GM12864 (cell line): ENCODE data around the gene ENOX2.

Experiments used
- DNase-seq: peaks from one replicate; pipeline ENCODE4 v3.0.0-alpha.2; 2011; ENCODE audit warnings: low read depth
- H3K4me3 ChIP-seq: 2 replicates; pipeline ENCODE4 v1.5.1; 2011; ENCODE audit warnings: mild to moderate bottlenecking, low read depth, low read length, control low read depth
- TF ChIP-seq, protein P1 (sequence below): IDR thresholded peaks from 2 replicates; pipeline ENCODE4 v1.5.1; 2011; ENCODE audit warnings: low read depth, mild to moderate bottlenecking, moderate library complexity, low read length, control low read depth, inconsistent platforms; ENCODE audit errors: missing control alignments

ENOX2 gene

DNA sequence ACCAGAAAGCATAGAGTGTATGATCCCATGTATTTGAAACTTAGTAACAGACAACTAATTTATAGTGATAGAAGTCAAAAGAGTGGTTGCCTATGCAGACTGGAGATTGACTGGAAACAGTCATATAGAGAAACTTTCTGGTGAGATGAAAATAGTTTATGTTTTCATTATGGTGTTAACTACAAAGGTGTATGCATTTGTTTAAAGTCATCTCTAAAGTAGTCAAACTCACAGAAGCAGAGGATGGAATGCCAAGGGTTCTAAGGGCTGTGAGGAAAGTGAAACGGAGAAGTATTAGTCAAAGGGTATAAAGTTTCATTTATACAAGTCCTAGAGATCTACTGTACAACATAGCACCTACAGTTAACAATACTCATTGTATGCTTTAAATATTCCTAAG, 45.8 kb downstream of the ENOX2 start:
- TF ChIP-seq, protein P1, sequence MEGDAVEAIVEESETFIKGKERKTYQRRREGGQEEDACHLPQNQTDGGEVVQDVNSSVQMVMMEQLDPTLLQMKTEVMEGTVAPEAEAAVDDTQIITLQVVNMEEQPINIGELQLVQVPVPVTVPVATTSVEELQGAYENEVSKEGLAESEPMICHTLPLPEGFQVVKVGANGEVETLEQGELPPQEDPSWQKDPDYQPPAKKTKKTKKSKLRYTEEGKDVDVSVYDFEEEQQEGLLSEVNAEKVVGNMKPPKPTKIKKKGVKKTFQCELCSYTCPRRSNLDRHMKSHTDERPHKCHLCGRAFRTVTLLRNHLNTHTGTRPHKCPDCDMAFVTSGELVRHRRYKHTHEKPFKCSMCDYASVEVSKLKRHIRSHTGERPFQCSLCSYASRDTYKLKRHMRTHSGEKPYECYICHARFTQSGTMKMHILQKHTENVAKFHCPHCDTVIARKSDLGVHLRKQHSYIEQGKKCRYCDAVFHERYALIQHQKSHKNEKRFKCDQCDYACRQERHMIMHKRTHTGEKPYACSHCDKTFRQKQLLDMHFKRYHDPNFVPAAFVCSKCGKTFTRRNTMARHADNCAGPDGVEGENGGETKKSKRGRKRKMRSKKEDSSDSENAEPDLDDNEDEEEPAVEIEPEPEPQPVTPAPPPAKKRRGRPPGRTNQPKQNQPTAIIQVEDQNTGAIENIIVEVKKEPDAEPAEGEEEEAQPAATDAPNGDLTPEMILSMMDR: no peak
- H3K4me3 ChIP-seq: no peak overlapping the region
- no peak for DNase-seq

DNA sequence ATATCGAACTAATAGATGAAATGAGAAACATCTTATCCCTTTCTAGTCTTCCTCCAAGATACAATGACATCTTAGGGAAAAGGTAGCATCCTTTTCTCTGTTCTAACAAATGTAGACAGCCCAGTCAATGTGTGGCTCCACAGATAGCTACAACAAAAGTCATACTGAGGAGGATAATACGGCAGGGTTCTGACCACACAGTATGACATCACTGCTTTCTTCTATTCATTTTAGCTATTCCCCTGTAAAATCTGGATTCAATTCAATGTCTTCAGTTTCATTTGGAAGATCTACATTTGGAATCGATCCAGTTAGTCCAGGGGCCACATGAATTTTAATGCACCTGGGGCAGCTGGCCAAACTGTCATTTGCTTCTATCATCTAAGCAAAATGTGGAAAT, 51.4 kb downstream of the ENOX2 start:
- H3K4me3 ChIP-seq: no peak overlapping the region
- TF ChIP-seq, protein P1: no peak
- no peak for DNase-seq

DNA sequence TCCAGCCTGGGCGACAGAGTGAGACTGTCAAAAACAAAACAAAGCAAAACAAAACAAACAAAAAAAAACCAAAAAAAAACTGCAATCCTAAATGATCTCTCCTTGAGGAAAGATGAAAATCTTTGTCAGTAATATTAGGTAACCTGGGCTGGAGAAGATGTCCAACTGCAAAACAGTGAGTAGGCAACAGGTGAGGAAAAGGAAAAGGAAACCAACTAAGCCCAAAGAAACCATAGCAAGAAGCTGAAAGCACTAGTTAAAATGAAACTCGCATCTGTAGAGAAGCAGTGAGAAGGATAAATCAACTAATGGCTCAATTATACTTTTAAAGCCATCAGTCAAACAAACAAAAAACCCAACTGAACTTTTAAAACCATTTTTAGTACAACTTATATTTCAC, 54.2 kb downstream of the ENOX2 start:
- no peak overlapping the region; the same call in 1 of the 2 replicates for H3K4me3 ChIP-seq
- TF ChIP-seq, protein P1: no peak
- DNase-seq: no peak

DNA sequence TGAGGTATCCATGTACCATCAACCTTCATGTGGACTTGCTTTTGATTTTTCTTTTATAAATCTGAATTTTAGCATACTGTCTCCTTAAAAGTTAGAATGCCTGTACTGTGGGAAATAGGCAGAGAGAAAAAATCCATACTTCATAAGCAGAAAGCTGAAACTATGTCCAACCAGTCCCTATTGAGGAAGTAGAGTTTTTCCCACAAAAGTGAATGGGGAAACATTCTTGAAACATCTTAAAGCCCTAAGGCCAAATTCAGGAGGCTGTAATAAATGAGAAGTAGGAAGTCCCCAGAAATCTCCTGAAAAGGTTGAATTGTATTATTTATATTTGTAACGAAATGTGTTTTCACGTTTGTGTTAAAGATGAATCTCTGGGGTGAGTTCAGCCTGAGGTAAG, 56.3 kb downstream of the ENOX2 start:
- TF ChIP-seq, protein P1: no peak
- no peak for DNase-seq
- no peak overlapping the region for H3K4me3 ChIP-seq

DNA sequence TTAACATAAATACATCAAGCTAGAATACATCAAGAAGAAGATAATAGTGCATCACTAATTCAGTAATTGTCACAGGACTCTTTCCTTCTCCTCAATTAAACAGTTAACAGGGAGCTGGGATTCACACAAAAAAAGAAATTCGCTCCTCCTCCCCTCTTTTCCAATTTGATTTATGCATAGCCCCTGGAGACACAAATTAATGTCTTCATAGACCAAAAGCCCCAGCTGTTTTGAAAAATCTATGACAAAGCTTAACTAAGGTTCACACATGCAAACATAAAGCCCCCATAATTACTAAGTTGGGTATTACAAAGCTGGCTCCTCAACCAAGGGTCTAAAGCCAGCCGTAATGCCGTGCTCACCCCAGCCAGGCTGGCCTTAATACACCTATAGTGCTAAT, 61.2 kb downstream of the ENOX2 start:
- DNase-seq: no peak
- H3K4me3 ChIP-seq: no peak overlapping the region
- TF ChIP-seq, protein P1: no peak

DNA sequence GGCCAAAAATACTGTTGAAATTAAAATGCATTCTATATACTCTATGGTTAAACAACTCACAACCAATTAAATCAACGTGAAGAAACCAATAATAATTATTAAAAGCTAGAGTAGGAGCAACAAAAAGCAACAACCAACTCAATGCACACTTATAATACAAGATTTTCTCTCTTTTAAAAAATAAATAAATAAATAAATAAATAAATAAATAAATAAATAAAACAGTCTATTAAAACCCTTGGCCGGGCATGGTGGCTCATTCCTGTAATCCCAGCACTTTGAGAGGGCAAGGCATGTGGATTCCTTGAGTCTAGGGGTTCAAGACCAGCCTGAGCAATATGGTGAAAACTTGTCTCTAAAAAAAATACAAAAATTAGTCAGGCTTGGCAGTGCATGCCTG, 62.7 kb downstream of the ENOX2 start:
- TF ChIP-seq, protein P1: no peak
- no peak for DNase-seq

DNA sequence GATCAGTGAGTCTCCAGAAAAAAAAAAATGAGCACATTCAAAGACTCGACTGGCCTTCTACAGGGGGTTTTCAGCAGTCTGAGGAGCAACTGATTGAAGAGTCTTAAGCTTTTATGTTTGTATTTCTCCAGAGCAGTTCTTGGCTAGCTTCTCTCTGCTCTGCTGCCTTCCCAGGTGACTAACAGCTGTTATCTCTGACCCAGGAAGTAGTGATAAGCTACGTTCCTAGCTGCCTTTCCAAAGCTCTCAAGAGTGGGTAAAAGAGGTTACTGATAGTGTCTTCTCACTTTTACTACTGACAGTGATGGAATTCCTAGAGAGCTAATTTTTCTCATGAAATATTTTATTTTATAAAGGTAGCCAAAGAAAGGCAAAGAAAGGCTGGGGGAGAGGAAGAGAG, 66.6 kb downstream of the ENOX2 start:
- DNase-seq: no peak
- no peak overlapping the region for H3K4me3 ChIP-seq
- TF ChIP-seq, protein P1: no peak

More for the DNA sequence above, 62.7 kb downstream of the ENOX2 start:
- no peak overlapping the region for H3K4me3 ChIP-seq
